Amygdala (tissue), 56 donors: Measurements from ENCODE around the gene ZMYND8.
"Not testable (repeated sequence)": the region's sequence is repeated elsewhere in the genome, so short reads cannot be mapped to it uniquely, and the experiment has no call there.

ENCODE experiments used
- DNase-seq, 56 donors: peaks; one replicate each; lab custom pipeline; 2025; lab: John Stamatoyannopoulos, UW

The ZMYND8 gene

DNA sequence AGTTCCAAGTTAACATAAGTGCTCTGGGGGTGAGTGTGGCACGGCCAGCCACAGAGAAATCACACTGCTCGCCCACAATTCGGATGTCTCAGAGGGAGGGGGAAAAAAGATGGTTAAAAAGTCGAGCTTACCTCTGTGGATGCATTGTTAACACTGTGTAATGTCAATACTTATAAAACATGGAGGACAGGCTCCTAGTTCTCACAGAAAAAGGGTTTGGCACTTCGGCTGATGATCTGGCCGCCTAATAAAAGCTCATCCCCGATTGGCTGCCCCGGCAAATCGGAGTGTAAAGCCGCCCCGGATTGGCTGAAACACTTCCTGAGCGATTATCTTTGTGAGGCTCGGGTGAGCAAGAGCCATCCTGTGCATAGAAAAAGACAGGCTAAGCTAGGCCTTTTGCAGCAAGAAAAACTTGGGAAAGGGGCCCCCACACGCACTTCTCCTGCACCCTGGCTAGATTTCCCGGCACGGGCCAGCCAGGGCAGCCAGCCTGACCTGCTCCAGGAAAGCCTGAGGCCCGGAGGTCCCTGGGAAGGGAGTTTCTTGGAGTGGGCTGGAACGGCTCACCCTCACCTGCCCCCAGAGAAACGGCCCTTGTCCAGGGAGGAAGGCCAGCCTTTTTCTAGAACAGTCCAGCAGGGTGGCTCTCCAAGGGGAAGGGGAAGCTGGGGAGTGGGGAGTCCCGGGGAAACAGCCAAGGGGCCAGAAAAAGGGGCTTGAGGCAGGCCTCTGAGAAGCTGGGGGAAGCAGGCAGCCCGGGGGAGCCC, at the start of gene ZMYND8:
ZMYND8 (minus strand) TSS at position 174 of the 770 bp plus-strand sequence; CDS start at position 145, 29 bp downstream.
- peak; percentile 85 to 99 (median 93) for DNase-seq

- no peak for DNase-seq
Observed at GRCh38 chr20:47405775-47406325, 49.4 kb upstream of the ZMYND8 start.

GRCh38 chr20:47400685-47401084, 44.2 kb upstream of the ZMYND8 start:
- no peak for DNase-seq

GRCh38 chr20:47397652-47398301, 41.3 kb upstream of the ZMYND8 start:
- DNase-seq = no peak

GRCh38 chr20:47396762-47397476, 40.4 kb upstream of the ZMYND8 start:
- no peak for DNase-seq

DNA sequence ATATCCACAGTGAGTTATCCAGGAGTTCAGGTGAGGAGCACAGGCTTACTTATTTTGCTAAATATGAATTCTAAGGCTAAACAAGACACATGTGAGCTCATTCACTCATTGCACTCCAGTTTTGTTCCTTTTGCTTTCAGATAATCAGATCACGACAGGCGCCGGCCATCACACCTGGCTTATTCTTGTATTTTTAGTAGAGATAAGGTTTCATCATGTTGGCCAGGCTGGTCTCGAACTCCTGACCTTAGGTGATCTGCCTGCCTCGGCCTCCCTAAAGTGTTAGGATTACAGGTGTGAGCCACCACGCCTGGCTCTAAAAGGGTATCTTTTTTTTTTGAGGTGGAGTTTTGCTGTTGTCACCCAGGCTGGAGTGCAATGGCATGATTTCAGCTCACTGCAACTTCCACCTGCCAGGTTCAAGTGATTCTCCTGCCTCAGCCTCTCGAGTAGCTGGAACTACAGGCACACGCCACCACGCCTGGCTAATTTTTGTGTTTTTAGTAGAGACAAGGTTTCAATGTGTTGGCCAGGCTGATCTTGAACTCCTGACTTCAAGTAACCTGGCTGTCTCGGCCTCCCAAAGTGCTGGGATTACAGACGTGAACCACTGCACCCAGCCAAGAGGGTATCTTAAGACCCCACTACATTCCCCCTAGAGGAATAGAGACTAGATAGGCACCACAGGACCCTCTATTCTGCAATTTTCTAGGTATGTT, 37.5 kb upstream of the ZMYND8 start:
- not testable (repeated sequence) for DNase-seq

GRCh38 chr20:47392721-47393073, 36.2 kb upstream of the ZMYND8 start:
- no peak for DNase-seq

DNA sequence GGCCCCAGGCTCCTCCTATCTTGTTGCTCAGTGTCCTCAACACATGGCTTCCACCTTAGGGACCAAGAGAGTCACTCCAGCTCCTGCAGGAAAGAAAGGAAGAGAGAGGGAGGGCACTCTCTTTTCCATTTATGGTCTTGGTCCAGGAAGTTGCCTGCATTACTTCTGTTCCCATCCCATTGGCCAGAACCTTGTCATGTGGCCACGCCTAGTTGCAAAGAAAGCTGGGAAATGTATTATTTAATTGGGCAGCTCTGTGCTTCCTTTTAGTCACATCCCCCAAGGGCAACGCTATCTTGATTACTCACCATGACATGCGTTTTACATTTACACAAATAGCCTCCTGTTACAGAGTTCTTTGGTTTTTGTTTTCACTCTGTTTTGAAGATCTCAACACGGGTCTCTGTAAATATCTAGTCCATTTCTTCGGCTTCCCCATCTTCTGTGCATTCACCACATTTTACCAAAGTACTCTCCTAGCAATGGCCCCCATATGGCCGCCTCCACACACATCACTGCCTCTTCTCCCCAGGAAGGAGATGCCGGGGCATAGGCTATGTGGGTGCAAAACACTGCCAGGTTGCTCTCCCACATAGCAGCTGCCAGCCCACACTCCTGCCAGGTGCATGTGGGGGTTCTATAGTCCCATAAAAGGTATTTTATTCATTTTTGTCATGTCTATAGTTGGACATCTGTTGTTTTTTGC, 35.7 kb upstream of the ZMYND8 start:
- peak in 14 of 56 donors; percentile 2 to 33 (median 13) for DNase-seq

GRCh38 chr20:47391276-47392010, 34.9 kb upstream of the ZMYND8 start:
- DNase-seq = no peak

DNA sequence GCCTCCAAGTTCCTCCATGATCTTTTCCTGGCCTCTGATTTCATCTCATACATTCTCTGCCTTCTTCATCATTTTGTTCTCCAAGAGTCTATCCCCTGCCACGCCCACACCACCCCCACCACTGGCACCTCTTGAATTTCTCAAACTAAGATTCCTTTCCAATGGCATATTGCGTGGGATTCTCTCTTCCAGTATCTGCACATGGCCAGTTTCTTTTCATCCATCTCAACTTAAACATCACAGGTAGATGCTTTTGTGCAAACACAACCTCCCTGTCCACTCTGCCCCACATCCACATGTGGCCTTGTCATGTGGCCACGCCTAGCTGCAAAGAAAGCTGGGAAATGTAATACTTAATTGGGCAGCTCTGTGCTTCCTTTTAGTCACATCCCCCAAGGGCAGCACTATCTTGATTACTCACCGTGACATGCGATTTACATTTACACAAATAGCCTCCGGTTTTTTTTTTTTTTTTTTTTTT, 33.4 kb upstream of the ZMYND8 start:
- no peak for DNase-seq

- DNase-seq = not testable (repeated sequence)
Observed at GRCh38 chr20:47385968-47386367, 29.5 kb upstream of the ZMYND8 start.

DNA sequence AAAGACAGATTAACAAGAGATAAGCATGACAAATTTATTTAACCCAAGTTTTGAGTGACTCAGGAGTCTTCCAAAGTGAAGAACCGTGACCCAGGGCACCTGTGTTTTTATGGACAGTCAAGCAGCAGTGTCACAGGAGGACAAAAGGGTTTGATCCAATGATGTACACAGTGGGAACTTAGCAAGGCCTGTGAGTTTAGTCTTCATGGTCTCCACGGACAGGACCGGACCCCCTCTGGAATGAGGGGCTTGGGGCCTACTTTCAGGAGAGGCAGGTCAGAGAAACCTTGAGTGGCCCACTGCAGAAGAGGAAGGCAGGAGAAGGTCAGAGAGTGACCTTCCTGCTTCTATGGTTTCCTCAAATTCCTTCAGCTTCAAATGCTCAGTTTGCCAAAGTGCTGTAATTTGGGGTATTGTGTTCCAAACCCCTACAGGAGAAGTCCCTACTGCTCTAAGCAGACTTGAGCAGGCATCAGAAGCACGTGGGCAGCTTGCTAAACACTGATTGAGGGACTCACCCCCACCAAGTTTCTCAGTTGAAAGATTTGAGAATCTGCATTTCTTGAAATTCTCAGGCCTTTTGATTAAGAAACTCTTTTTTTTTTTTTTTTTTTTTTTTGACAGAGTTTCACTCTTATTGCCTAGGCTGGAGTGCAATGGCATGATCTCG, 26.4 kb upstream of the ZMYND8 start:
- DNase-seq = no peak

DNA sequence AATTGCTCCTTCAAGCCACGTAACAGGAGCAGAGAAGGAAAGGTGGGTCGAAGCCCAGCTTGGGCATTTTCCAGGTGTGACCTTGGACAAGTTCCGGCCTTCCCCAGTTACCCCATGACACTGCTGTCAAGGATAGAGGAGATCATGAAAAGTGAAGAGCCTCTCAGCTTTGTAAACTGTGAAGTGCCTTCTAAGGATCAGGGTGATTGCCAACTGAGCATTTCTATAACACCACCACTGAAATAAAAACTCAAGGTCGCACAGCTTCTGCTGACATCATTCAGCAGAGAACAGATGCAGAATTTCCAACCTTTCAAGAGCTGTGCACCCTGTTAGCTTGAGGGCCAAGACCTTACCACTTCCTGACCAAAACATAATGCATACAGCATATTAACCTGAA, 24.0 kb upstream of the ZMYND8 start:
- no peak for DNase-seq

- DNase-seq = peak in 2 of 56 donors; percentile 14 to 29
Observed at GRCh38 chr20:47379433-47380150, 23.1 kb upstream of the ZMYND8 start.

- no peak for DNase-seq
Observed at GRCh38 chr20:47377122-47377722, 20.7 kb upstream of the ZMYND8 start.

- DNase-seq = not testable (repeated sequence)
Observed at GRCh38 chr20:47376096-47376643, 19.7 kb upstream of the ZMYND8 start.

GRCh38 chr20:47374121-47374520, 17.6 kb upstream of the ZMYND8 start:
- DNase-seq = not testable (repeated sequence)
